ENCODE results near the gene ELFN1. TPM values are rescaled to one million over a fixed set of nuclear protein-coding genes. Genes with fewer than 3 reads are reported as not detected.
A peak's percentile ranks its signal among the peaks of the same experiment; 100 is the strongest.

Gene ELFN1
- total and polyA plus RNA-seq, 2 donors from 2014 or later, result 3.5 to 3.8 TPM

DNA sequence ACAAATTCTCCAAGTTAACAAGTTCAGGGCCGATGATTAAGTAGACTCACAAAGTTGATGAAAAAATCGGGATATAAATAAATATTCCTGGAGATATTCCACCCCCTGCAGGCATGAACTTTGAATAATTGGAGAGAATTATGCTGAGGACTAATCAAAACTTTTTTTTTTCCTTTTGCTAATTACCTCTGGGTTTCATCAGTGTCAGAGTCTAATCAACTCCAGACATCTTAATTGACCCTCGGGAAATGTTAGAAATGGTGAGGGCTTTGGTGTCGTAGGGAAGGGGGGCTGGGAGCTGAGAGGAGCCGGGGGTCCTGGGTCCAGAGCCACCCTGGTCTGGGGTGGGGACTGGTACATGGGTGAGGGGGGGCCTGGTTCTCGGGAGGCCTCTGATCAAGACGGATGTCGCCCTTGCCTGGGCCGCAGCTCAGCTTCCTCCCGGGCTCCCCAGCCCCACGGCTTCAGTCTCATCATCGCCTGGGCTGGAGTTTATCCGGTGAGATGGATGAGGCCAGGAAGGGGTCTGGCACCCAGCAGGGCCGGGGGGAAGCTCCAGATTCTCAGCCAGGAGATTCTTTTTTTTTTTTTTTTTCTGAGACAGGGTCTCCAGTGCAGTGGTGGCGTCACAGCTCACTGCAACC lies 30.4 kb upstream of the ELFN1 start:
- no peaks in the 10 kb centered on the region for H3K4me1 ChIP-seq (ENCODE audit: control insufficient read depth in 2 of 3, insufficient read depth in 2 of 3, low read depth in 1 of 3, low read length in 3 of 3)
- H3K4me3 ChIP-seq (ENCODE audit: low read length in 3 of 3), result no peak overlapping the region
- H3K27ac ChIP-seq (ENCODE audit: low read depth in 2 of 2, low read length in 2 of 2), result no peak overlapping the region
- FAIRE-seq, result no peak
- DNase-seq, result peak in 2 of 5 donors; percentile 48 to 52
- TF ChIP-seq, protein P1, sequence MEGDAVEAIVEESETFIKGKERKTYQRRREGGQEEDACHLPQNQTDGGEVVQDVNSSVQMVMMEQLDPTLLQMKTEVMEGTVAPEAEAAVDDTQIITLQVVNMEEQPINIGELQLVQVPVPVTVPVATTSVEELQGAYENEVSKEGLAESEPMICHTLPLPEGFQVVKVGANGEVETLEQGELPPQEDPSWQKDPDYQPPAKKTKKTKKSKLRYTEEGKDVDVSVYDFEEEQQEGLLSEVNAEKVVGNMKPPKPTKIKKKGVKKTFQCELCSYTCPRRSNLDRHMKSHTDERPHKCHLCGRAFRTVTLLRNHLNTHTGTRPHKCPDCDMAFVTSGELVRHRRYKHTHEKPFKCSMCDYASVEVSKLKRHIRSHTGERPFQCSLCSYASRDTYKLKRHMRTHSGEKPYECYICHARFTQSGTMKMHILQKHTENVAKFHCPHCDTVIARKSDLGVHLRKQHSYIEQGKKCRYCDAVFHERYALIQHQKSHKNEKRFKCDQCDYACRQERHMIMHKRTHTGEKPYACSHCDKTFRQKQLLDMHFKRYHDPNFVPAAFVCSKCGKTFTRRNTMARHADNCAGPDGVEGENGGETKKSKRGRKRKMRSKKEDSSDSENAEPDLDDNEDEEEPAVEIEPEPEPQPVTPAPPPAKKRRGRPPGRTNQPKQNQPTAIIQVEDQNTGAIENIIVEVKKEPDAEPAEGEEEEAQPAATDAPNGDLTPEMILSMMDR (IDR thresholded peaks at IDR 0.05; ENCODE audit: borderline replicate concordance, extremely low read depth, insufficient read depth), result no peak
- no peak overlapping the region for H3K9ac ChIP-seq (ENCODE audit: low read length in 3 of 3)
- intact Hi-C loops (cut with DNase I), result no loop called here
- H3K9me3 ChIP-seq (ENCODE audit: control insufficient read depth in 2 of 3, insufficient read depth in 1 of 3, low read length in 3 of 3), result peaks cover 0 to 20% (median 6%) of the 10 kb centered on the region in 3 donors
- H3K36me3 ChIP-seq (ENCODE audit: control insufficient read depth in 2 of 3, insufficient read depth in 3 of 3, low read length in 3 of 3), result no peaks in the 10 kb centered on the region
- no peaks in the 10 kb centered on the region for H3K27me3 ChIP-seq (ENCODE audit: control insufficient read depth, insufficient read depth, low read length)

DNA sequence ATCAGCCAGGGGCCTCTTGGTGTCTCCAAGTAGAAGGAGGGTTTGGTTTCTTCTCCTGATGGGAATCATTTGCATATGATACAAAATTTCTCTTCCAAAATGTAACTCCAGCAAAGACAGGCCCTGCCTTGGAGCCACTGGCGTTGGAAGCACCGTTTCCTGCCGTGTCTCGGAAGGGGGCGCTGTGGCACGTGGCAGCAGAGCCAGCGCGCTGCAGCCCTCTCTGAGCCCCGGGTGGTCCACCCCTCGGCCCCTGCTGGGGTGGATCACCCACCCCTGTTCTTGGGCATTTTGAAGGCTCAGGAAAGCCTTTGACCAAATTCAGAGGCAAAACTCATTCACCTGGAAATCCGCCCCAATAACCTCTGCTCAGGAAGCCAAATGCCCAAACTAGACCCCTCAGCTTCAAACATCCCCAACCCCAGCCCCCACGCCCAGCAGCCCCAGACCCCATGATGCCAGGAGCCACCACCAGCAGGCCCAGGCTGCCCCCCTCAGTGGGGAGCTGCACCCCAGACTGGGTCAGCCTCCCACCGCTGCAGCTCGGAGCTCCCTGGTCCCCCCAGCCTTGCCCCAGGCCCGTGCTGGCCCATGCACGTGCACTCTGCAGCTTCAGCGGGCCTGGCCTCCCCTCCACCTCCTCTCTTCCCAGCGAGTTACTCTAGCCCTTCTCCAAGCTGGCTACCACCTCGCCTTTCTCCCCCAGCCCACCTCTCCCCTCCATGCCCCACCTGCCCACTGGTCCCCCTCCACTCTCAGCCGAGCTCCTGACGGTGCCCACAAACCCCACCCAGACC lies 29.5 kb upstream of the ELFN1 start:
- H3K9me3 ChIP-seq (ENCODE audit: control insufficient read depth in 2 of 3, insufficient read depth in 1 of 3, low read length in 3 of 3), result peaks cover 0 to 11% (median 4%) of the 10 kb centered on the region in 3 donors
- DNase-seq (peak in 1 of 5 donors; percentile 46), FAIRE-seq (no peak)
- no peak overlapping the region for H3K4me3 ChIP-seq (ENCODE audit: low read length in 3 of 3)
- no peaks in the 10 kb centered on the region for H3K4me1 ChIP-seq (ENCODE audit: control insufficient read depth in 2 of 3, insufficient read depth in 2 of 3, low read depth in 1 of 3, low read length in 3 of 3)
- H3K27me3 ChIP-seq (ENCODE audit: control insufficient read depth, insufficient read depth, low read length), result no peaks in the 10 kb centered on the region
- TF ChIP-seq, protein P1 (IDR thresholded peaks at IDR 0.05; ENCODE audit: borderline replicate concordance, extremely low read depth, insufficient read depth), result no peak
- H3K9ac ChIP-seq (ENCODE audit: low read length in 3 of 3), result no peak overlapping the region
- intact Hi-C loops (cut with DNase I), result no loop called here
- H3K36me3 ChIP-seq (ENCODE audit: control insufficient read depth in 2 of 3, insufficient read depth in 3 of 3, low read length in 3 of 3), result no peaks in the 10 kb centered on the region
- H3K27ac ChIP-seq (ENCODE audit: low read depth in 2 of 2, low read length in 2 of 2), result no peak overlapping the region

DNA sequence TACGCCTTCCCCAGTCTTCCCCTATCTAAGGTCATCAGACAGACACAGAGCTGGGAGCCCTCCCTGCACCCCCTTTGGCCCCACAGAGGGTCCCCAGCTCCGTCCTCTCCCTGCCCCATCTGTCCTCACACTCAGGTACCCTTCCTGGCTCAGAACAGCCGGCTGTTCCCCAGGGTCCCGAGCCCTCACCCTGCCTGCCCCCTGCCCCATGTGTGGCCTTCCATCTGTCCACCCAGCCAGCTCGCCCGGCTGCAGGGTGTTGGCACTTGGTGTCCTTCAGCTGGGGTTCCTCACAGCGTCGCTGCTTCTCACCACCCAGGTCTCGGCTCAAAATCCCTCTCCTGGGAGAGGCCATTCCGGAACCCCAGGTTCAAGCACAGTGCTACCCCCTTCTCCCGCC lies 28.9 kb upstream of the ELFN1 start:
- no peaks in the 10 kb centered on the region for H3K4me1 ChIP-seq (ENCODE audit: control insufficient read depth in 2 of 3, insufficient read depth in 2 of 3, low read depth in 1 of 3, low read length in 3 of 3)
- no peaks in the 10 kb centered on the region for H3K27me3 ChIP-seq (ENCODE audit: control insufficient read depth, insufficient read depth, low read length)
- DNase-seq, result no peak

More for the DNA sequence above, 28.9 kb upstream of the ELFN1 start:
- intact Hi-C loops (cut with DNase I), result no loop called here
- no peak for FAIRE-seq
- H3K27ac ChIP-seq (ENCODE audit: low read depth in 2 of 2, low read length in 2 of 2), result no peak overlapping the region
- no peak overlapping the region for H3K4me3 ChIP-seq (ENCODE audit: low read length in 3 of 3)
- H3K36me3 ChIP-seq (ENCODE audit: control insufficient read depth in 2 of 3, insufficient read depth in 3 of 3, low read length in 3 of 3), result no peaks in the 10 kb centered on the region
- no peak overlapping the region for H3K9ac ChIP-seq (ENCODE audit: low read length in 3 of 3)
- TF ChIP-seq, protein P1 (IDR thresholded peaks at IDR 0.05; ENCODE audit: borderline replicate concordance, extremely low read depth, insufficient read depth), result no peak
- peaks cover 0 to 6% (median 4%) of the 10 kb centered on the region in 3 donors for H3K9me3 ChIP-seq (ENCODE audit: control insufficient read depth in 2 of 3, insufficient read depth in 1 of 3, low read length in 3 of 3)

All from kidney (tissue), 14 donors.